ENCODE measurements around the gene IFT81.

Gene IFT81

DNA sequence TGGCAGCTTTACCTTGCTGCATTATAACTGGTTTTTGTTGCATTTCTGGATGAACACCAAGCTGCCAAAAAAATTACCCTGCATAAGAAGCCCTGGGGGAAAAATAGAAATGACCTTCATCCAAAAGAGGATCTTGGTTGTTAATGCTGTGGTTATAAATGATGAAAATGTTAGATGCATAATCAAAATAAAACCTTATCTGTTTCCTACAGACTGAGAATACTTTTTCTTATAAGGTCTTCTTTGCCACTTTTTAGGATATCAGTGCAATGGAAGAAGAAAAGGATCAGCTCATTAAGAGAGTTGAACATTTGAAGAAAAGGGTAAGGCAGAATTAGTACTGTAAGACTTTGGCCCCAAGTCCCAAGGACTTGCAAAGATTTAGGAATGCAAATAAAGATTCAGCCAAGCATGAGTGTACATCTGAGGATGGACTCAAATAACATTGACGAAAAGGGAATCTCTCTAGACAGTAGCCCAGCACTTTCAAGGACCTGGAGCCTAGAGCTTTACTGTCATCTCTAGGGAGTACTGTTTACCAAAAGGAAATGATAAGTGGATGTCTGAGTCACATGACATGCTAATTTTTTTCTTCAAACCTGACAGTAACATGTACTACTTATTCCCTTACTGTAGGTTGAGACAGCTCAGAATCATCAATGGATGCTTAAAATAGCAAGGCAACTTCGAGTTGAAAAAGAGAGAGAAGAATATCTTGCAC lies 10.7 kb downstream of the IFT81 start:
- peaks cover 55% of the 10 kb centered on the region for H3K36me3 ChIP-seq (ENCODE audit: insufficient read depth, low read depth, low read length)
- H3K4me1 ChIP-seq (ENCODE audit: insufficient read depth, low read length) = no peaks in the 10 kb centered on the region
- no peak overlapping the region for H3K27ac ChIP-seq (ENCODE audit: low read length)
- no peaks in the 10 kb centered on the region for H3K9me3 ChIP-seq (ENCODE audit: insufficient read depth, low read depth, low read length)
- H3K9ac ChIP-seq (ENCODE audit: low read depth, low read length) = no peak overlapping the region
- H3K4me3 ChIP-seq (ENCODE audit: low read length) = no peak overlapping the region
- H3K27me3 ChIP-seq (ENCODE audit: insufficient read depth, low read length) = no peaks in the 10 kb centered on the region

DNA sequence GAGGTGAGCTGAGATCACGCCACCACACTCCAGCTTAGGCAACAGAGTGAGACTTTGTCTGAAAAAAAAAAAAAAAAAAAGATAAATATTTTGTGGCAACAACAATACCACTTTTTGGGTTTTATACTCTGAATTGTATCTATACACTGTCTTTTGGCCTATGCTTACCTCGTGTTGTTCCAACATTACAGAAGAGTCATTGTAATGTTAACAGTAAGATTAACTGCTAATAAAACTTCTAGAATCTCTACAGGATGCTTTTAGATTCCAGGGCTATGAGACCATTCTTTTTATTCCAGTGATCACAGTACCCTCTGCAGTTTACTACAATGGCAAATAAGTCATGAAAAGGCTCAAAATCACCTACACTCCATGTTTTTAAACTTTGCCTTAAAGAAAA lies 11.6 kb downstream of the IFT81 start:
- no peaks in the 10 kb centered on the region for H3K9me3 ChIP-seq (ENCODE audit: insufficient read depth, low read depth, low read length)
- H3K27me3 ChIP-seq (ENCODE audit: insufficient read depth, low read length) = no peaks in the 10 kb centered on the region
- H3K4me1 ChIP-seq (ENCODE audit: insufficient read depth, low read length) = no peaks in the 10 kb centered on the region
- H3K27ac ChIP-seq (ENCODE audit: low read length) = no peak overlapping the region
- H3K9ac ChIP-seq (ENCODE audit: low read depth, low read length) = no peak overlapping the region
- H3K36me3 ChIP-seq (ENCODE audit: insufficient read depth, low read depth, low read length) = peaks cover 52% of the 10 kb centered on the region
- no peak overlapping the region for H3K4me3 ChIP-seq (ENCODE audit: low read length)

DNA sequence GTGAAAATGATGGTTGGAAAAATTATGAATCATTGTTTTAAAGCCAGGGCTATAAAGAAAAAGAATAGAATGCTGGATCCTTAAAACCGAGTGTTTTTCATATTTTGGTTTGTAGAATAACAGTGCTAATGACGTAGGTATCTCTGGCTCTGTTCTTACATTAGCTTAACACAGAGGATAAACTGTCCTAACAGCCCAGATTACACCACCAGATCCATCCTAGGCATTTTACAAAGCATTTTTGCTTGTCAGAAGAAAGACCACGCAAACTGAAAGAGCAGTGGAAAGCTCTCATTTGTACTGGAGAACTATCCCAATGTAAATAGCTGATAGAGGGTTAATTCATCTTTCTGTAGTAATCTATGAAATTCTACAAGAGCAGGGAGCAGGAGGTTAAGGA lies 13.6 kb downstream of the IFT81 start:
- Histone ChIP-seq H3K9ac (ENCODE audit: low read depth, low read length) (no peak overlapping the region), H3K36me3 (ENCODE audit: insufficient read depth, low read depth, low read length) (peaks cover 52% of the 10 kb centered on the region), H3K9me3 (ENCODE audit: insufficient read depth, low read depth, low read length) (no peaks in the 10 kb centered on the region), H3K27ac (ENCODE audit: low read length) (no peak overlapping the region), H3K4me3 (ENCODE audit: low read length) (no peak overlapping the region), H3K27me3 (ENCODE audit: insufficient read depth, low read length) (no peaks in the 10 kb centered on the region), H3K4me1 (ENCODE audit: insufficient read depth, low read length) (no peaks in the 10 kb centered on the region)

DNA sequence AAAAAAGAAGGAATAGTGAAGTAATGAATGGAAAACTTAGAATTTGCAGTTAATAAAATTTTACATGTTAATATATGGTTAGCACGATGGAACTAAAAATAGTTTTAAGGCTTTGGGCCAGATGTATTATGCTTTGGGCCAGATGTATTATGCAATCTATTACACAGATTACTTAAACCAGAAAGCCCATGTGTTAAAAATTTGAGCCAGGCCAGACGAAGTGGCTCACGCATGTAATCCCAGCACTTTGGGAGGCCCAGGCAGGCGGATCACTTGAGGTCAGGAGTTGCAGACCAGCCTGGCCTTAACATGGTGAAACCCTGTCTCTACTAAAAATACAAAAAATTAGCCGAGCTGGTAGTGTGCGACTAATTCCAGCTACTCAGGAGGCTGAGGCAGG lies 17.2 kb downstream of the IFT81 start:
- no peak overlapping the region for H3K9ac ChIP-seq (ENCODE audit: low read depth, low read length)

DNA sequence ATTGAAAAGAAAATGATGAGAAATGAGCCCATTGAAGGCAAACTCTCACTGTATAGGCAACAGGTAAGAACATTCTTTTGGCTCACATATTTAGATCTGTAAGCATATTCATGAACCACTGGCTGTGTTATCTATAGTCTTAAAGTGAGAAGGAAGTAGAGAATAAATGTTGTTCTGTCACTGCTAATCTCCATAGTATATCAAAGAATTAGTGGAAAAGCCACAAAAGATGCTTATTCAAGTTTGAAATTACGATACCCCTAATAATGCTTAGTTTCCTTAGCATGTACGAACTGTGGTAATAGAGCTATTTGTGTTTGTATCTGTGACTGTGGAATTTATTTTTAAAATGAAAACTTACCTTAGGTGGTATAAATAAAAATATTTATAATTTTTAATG lies 22.8 kb downstream of the IFT81 start:
- Histone ChIP-seq H3K27ac (ENCODE audit: low read length) (no peak overlapping the region), H3K36me3 (ENCODE audit: insufficient read depth, low read depth, low read length) (peaks cover 21% of the 10 kb centered on the region)

More for the DNA sequence above, 17.2 kb downstream of the IFT81 start:
- Histone ChIP-seq H3K36me3 (ENCODE audit: insufficient read depth, low read depth, low read length) (peaks cover 22% of the 10 kb centered on the region; the same call in 1 of the 2 replicates), H3K4me3 (ENCODE audit: low read length) (no peak overlapping the region), H3K4me1 (ENCODE audit: insufficient read depth, low read length) (no peaks in the 10 kb centered on the region), H3K27me3 (ENCODE audit: insufficient read depth, low read length) (no peaks in the 10 kb centered on the region), H3K9me3 (ENCODE audit: insufficient read depth, low read depth, low read length) (no peaks in the 10 kb centered on the region), H3K27ac (ENCODE audit: low read length) (no peak overlapping the region)

DNA sequence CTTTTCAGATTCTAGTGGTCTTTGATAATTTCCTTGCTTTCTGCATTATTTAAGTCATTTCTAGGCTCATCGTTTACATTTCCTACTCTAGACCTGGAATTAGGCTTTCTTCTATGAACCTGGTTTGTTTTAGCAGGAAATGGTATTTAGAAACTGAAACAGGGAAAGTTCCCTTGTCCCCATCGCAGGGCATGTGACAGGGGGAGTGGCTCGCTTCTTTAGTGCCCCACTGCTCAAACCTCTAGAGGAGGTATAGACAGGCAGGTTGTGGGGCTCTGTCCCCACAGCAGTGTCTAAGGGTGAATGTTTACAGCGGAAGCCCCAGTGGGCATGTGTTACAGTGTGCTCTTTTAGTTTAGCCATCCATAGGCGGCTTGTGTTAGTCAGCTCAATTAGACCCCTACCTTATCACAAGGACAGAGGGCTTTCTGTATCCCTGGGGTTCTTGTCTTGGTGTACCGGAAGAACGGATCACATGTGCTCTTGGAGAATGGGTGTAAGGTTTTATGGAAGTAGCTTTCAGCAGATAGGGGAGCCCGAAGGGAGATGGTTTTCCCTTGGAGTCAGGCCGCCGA lies 25.0 kb downstream of the IFT81 start:
- Histone ChIP-seq H3K27ac (ENCODE audit: low read length) (no peak overlapping the region), H3K36me3 (ENCODE audit: insufficient read depth, low read depth, low read length) (peaks cover 23% of the 10 kb centered on the region), H3K9ac (ENCODE audit: low read depth, low read length) (no peak overlapping the region), H3K9me3 (ENCODE audit: insufficient read depth, low read depth, low read length) (no peaks in the 10 kb centered on the region), H3K27me3 (ENCODE audit: insufficient read depth, low read length) (no peaks in the 10 kb centered on the region), H3K4me1 (ENCODE audit: insufficient read depth, low read length) (no peaks in the 10 kb centered on the region), H3K4me3 (ENCODE audit: low read length) (no peak overlapping the region)

More for the DNA sequence above, 22.8 kb downstream of the IFT81 start:
- H3K9me3 ChIP-seq (ENCODE audit: insufficient read depth, low read depth, low read length) = no peaks in the 10 kb centered on the region
- no peak overlapping the region for H3K9ac ChIP-seq (ENCODE audit: low read depth, low read length)
- no peaks in the 10 kb centered on the region for H3K27me3 ChIP-seq (ENCODE audit: insufficient read depth, low read length)
- no peaks in the 10 kb centered on the region for H3K4me1 ChIP-seq (ENCODE audit: insufficient read depth, low read length)
- H3K4me3 ChIP-seq (ENCODE audit: low read length) = no peak overlapping the region

DNA sequence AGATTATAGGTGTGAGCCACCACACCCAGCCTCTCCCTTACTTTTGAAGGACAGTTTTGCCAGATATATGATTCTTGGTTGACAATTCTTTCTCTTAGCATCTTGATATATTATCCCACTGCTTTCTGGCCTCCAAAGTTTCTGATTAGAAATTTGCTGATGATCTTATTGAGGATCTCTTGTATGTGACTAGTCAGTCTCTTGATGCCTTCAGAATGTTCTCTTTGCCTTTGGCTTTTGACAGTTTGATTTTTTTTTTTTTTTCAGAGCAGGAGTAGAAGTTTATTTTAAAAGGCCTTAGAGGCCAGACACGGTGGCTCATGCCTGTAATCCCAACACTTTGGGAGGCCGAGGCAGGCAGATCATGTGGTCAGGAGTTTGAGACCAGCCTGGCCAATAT lies 32.6 kb downstream of the IFT81 start:
- no peak overlapping the region for H3K27ac ChIP-seq (ENCODE audit: low read length)
- H3K4me1 ChIP-seq (ENCODE audit: insufficient read depth, low read length) = no peaks in the 10 kb centered on the region
- H3K9ac ChIP-seq (ENCODE audit: low read depth, low read length) = no peak overlapping the region
- H3K4me3 ChIP-seq (ENCODE audit: low read length) = no peak overlapping the region
- H3K36me3 ChIP-seq (ENCODE audit: insufficient read depth, low read depth, low read length) = peaks cover 4% of the 10 kb centered on the region; the same call in 1 of the 2 replicates
- no peaks in the 10 kb centered on the region for H3K9me3 ChIP-seq (ENCODE audit: insufficient read depth, low read depth, low read length)
- H3K27me3 ChIP-seq (ENCODE audit: insufficient read depth, low read length) = no peaks in the 10 kb centered on the region

DNA sequence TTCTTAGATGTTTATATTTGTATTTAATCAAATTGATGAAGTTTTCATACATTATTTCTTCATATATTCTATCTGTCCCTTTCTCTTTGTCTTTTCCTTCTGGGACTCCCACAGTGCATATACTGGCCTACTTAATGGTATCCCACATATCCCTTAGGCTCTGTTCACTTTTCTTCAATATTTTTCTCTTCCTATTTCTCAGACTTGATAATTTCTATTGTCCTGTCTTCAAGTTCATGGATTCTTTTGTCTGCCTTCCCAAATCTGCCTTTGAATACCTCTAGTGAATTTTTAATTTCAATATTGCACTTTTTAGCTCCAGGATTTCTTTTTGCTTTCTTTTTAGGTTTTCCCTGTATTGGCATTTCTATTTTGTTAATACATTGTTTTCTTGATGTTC lies 33.4 kb downstream of the IFT81 start:
- Histone ChIP-seq H3K9ac (ENCODE audit: low read depth, low read length) (no peak overlapping the region), H3K27ac (ENCODE audit: low read length) (no peak overlapping the region), H3K27me3 (ENCODE audit: insufficient read depth, low read length) (no peaks in the 10 kb centered on the region), H3K4me3 (ENCODE audit: low read length) (no peak overlapping the region), H3K36me3 (ENCODE audit: insufficient read depth, low read depth, low read length) (no peaks in the 10 kb centered on the region), H3K9me3 (ENCODE audit: insufficient read depth, low read depth, low read length) (no peaks in the 10 kb centered on the region), H3K4me1 (ENCODE audit: insufficient read depth, low read length) (no peaks in the 10 kb centered on the region)

DNA sequence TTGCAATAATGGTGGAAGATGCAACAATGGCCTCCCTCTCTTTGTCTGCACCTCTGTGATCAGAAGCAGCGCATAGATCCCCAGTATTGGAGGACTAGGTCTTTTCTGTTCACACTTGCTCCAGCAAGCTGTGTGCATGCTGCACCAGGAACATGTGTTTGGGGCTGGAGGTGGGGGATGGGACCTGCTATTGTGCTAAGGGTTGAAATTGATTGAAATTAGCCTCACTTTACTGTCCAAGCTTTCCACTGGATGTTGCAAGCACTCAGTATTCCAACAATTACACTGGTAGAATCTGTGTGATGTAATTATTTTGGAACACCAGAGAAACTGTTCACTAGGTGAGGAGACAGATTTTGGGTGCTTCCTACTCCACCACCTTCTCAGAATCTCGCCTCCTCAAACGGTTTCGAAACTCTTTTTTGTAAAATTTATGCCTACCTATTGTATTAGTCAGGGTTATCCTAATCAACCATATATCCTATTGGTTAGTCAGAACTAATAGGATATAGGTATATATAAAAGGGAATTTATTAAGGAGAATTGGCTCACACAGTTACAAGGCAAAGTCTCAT lies 35.6 kb downstream of the IFT81 start:
- Histone ChIP-seq H3K9me3 (ENCODE audit: insufficient read depth, low read depth, low read length) (no peaks in the 10 kb centered on the region), H3K36me3 (ENCODE audit: insufficient read depth, low read depth, low read length) (peaks cover 6% of the 10 kb centered on the region; the same call in 1 of the 2 replicates), H3K27ac (ENCODE audit: low read length) (no peak overlapping the region), H3K4me1 (ENCODE audit: insufficient read depth, low read length) (peaks cover 4% of the 10 kb centered on the region), H3K27me3 (ENCODE audit: insufficient read depth, low read length) (no peaks in the 10 kb centered on the region), H3K9ac (ENCODE audit: low read depth, low read length) (no peak overlapping the region), H3K4me3 (ENCODE audit: low read length) (no peak overlapping the region)

DNA sequence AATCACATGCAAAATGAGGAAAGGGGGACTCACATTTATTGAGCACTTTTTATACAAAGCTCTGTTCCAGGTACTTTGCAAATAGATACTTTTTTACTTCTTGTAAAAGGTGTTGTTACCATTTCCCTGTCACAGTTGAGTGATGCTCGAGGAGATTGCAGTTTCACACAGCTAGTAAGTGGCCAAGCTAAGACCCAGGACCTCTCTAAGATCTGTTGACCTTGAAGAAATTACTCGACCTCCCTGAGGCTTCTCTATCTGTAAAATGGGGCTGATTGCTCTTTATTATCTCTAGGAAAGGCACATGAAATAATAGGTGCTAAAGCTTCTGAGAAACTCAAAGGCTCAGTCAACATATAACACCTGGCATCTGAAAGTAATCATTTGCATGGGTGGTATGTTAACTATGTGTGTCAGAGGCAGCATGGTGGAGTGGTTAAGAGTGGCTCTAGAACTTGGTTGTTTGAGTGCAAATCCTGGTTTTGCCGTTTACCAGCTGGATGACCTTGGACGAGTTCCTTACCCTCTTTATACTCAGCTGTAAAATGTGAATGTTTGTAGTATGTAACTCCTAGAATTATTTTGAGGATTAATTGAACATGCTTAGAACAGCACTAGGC lies 41.5 kb downstream of the IFT81 start:
- Histone ChIP-seq H3K4me3 (ENCODE audit: low read length) (no peak overlapping the region), H3K36me3 (ENCODE audit: insufficient read depth, low read depth, low read length) (peaks cover 6% of the 10 kb centered on the region; the same call in 1 of the 2 replicates), H3K27me3 (ENCODE audit: insufficient read depth, low read length) (no peaks in the 10 kb centered on the region), H3K27ac (ENCODE audit: low read length) (no peak overlapping the region), H3K9ac (ENCODE audit: low read depth, low read length) (no peak overlapping the region), H3K9me3 (ENCODE audit: insufficient read depth, low read depth, low read length) (no peaks in the 10 kb centered on the region), H3K4me1 (ENCODE audit: insufficient read depth, low read length) (peaks cover 6% of the 10 kb centered on the region)

DNA sequence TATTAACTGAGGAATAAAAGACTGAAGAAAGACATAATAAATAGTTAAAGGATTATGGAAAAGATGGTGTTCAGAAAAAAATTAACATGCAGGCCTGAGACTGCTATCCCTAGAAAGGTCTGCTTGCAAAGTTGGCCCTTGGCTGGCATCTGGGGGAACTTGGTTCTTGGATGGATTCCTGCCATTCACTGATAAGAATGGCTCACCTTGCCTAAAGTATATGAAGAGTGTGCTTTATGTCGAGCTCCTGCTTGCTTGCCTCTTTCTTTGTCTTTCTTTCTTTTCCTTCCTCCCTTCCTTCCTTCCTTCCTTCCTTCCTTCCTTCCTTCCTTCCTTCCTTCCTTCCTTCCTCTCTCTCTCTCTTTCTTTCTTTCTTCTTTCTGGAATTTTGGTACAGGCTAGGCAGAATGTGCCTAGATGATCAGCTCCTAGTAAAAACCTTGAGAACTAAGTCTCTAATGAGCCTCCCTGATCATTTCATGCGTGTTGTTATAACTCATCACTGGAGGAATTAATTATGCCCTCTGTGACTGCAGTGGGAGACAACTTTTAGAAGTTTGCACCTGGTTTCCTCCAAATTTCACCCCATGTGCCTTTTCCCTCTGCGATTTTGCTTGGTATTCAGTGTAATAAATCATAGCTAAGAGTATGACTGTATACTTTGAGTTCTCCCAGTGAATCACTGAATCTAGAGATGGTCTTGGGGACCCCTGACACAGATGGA lies 44.7 kb downstream of the IFT81 start:
- H3K27me3 ChIP-seq (ENCODE audit: insufficient read depth, low read length) = no peaks in the 10 kb centered on the region
- H3K36me3 ChIP-seq (ENCODE audit: insufficient read depth, low read depth, low read length) = peaks cover 6% of the 10 kb centered on the region; the same call in 1 of the 2 replicates
- H3K9me3 ChIP-seq (ENCODE audit: insufficient read depth, low read depth, low read length) = no peaks in the 10 kb centered on the region
- no peak overlapping the region for H3K4me3 ChIP-seq (ENCODE audit: low read length)
- H3K9ac ChIP-seq (ENCODE audit: low read depth, low read length) = no peak overlapping the region
- H3K4me1 ChIP-seq (ENCODE audit: insufficient read depth, low read length) = peaks cover 6% of the 10 kb centered on the region
- no peak overlapping the region for H3K27ac ChIP-seq (ENCODE audit: low read length)

Measured in iPS-20b (cell line).